Measurements from ENCODE around the gene SEMA3A.

GRCh38 chr7:84017651-84018050, 176.9 kb downstream of the SEMA3A start:
- TF ChIP-seq CTCF (conservative IDR thresholded peaks at IDR 0.05; ENCODE audit: low read length) (no peak), EZH2phosphoT487 (IDR thresholded peaks at IDR 0.05; ENCODE audit: borderline replicate concordance, low read depth, low read length) (no peak)

Data from OCI-LY7 (cell line).